Measurements from ENCODE around the gene PARPBP.

The PARPBP gene

GRCh38 chr12:102169922-102170621 lies 50.1 kb downstream of the PARPBP start:
- Mint-ChIP-seq H3K27me3 (no peaks in the 10 kb centered on the region), H3K36me3 (ENCODE audit: insufficient read depth) (no peaks in the 10 kb centered on the region), H3K4me3 (no peak overlapping the region), H3K27ac (ENCODE audit: low read depth) (peak overlapping the region; percentile 10), H3K9me3 (no peaks in the 10 kb centered on the region), H3K4me1 (no peaks in the 10 kb centered on the region)
- ATAC-seq (replicated peaks; ENCODE audit: extremely low read depth, poor library complexity, severe bottlenecking) (peak; percentile 56), DNase-seq (ENCODE audit: low spot score in 2 of 2) (no peak)

- Mint-ChIP-seq H3K27ac (ENCODE audit: low read depth) (no peak overlapping the region), H3K27me3 (no peaks in the 10 kb centered on the region), H3K36me3 (ENCODE audit: insufficient read depth) (no peaks in the 10 kb centered on the region), H3K4me1 (no peaks in the 10 kb centered on the region), H3K4me3 (no peak overlapping the region), H3K9me3 (no peaks in the 10 kb centered on the region)
- DNase-seq (ENCODE audit: low spot score in 2 of 2): no peak
- no peak for ATAC-seq (replicated peaks; ENCODE audit: extremely low read depth, poor library complexity, severe bottlenecking)
Observed at GRCh38 chr12:102171951-102172350, 52.0 kb downstream of the PARPBP start.

GRCh38 chr12:102172436-102172835 lies 52.5 kb downstream of the PARPBP start:
- Mint-ChIP-seq H3K4me3 (no peak overlapping the region), H3K36me3 (ENCODE audit: insufficient read depth) (no peaks in the 10 kb centered on the region), H3K9me3 (no peaks in the 10 kb centered on the region), H3K4me1 (no peaks in the 10 kb centered on the region), H3K27ac (ENCODE audit: low read depth) (no peak overlapping the region), H3K27me3 (no peaks in the 10 kb centered on the region)
- ATAC-seq (replicated peaks; ENCODE audit: extremely low read depth, poor library complexity, severe bottlenecking) (no peak), DNase-seq (ENCODE audit: low spot score in 2 of 2) (no peak)

GRCh38 chr12:102174117-102174516 lies 54.1 kb downstream of the PARPBP start:
- H3K27me3 Mint-ChIP-seq: no peaks in the 10 kb centered on the region
- H3K27ac Mint-ChIP-seq (ENCODE audit: low read depth): no peak overlapping the region
- no peaks in the 10 kb centered on the region for H3K4me1 Mint-ChIP-seq
- ATAC-seq (replicated peaks; ENCODE audit: extremely low read depth, poor library complexity, severe bottlenecking) (no peak), DNase-seq (ENCODE audit: low spot score in 2 of 2) (no peak)
- no peaks in the 10 kb centered on the region for H3K36me3 Mint-ChIP-seq (ENCODE audit: insufficient read depth)
- H3K4me3 Mint-ChIP-seq: no peak overlapping the region
- no peaks in the 10 kb centered on the region for H3K9me3 Mint-ChIP-seq

GRCh38 chr12:102174761-102175160 lies 54.8 kb downstream of the PARPBP start:
- Mint-ChIP-seq H3K9me3 (no peaks in the 10 kb centered on the region), H3K4me1 (no peaks in the 10 kb centered on the region), H3K27me3 (no peaks in the 10 kb centered on the region), H3K27ac (ENCODE audit: low read depth) (no peak overlapping the region), H3K36me3 (ENCODE audit: insufficient read depth) (no peaks in the 10 kb centered on the region), H3K4me3 (no peak overlapping the region)
- no peak for ATAC-seq (replicated peaks; ENCODE audit: extremely low read depth, poor library complexity, severe bottlenecking)
- no peak for DNase-seq (ENCODE audit: low spot score in 2 of 2)

- H3K27me3 Mint-ChIP-seq: no peaks in the 10 kb centered on the region
- H3K27ac Mint-ChIP-seq (ENCODE audit: low read depth): no peak overlapping the region
- H3K36me3 Mint-ChIP-seq (ENCODE audit: insufficient read depth): no peaks in the 10 kb centered on the region
- H3K4me3 Mint-ChIP-seq: no peak overlapping the region
- ATAC-seq (replicated peaks; ENCODE audit: extremely low read depth, poor library complexity, severe bottlenecking): no peak
- H3K9me3 Mint-ChIP-seq: no peaks in the 10 kb centered on the region
- no peak for DNase-seq (ENCODE audit: low spot score in 2 of 2)
- H3K4me1 Mint-ChIP-seq: no peaks in the 10 kb centered on the region
Observed at GRCh38 chr12:102182635-102183034, 62.7 kb downstream of the PARPBP start.

- H3K36me3 Mint-ChIP-seq (ENCODE audit: insufficient read depth): no peaks in the 10 kb centered on the region
- no peak overlapping the region for H3K4me3 Mint-ChIP-seq
- H3K27ac Mint-ChIP-seq (ENCODE audit: low read depth): no peak overlapping the region
- no peaks in the 10 kb centered on the region for H3K27me3 Mint-ChIP-seq
- ATAC-seq (replicated peaks; ENCODE audit: extremely low read depth, poor library complexity, severe bottlenecking): no peak
- DNase-seq (ENCODE audit: low spot score in 2 of 2): no peak
- no peaks in the 10 kb centered on the region for H3K9me3 Mint-ChIP-seq
- H3K4me1 Mint-ChIP-seq: no peaks in the 10 kb centered on the region
Observed at GRCh38 chr12:102195826-102196225, 75.8 kb downstream of the PARPBP start.

- Mint-ChIP-seq H3K27me3 (no peaks in the 10 kb centered on the region), H3K36me3 (ENCODE audit: insufficient read depth) (no peaks in the 10 kb centered on the region), H3K9me3 (no peaks in the 10 kb centered on the region), H3K27ac (ENCODE audit: low read depth) (no peak within 1 kb of the TSS), H3K4me1 (no peaks in the 10 kb centered on the region), H3K4me3 (no peak within 1 kb of the TSS)
- ATAC-seq (replicated peaks; ENCODE audit: extremely low read depth, poor library complexity, severe bottlenecking): no peak
- DNase-seq (ENCODE audit: low spot score in 2 of 2): no peak
Observed at GRCh38 chr12:102197789-102198188, 77.8 kb downstream of the PARPBP start, which contains the start of gene PMCH. TSS of gene PMCH (minus strand) at chr12:102197833. CDS start at chr12:102197770, 63 bp downstream.

GRCh38 chr12:102201436-102202061 lies 81.6 kb downstream of the PARPBP start:
- Mint-ChIP-seq H3K27ac (ENCODE audit: low read depth) (no peak overlapping the region), H3K27me3 (no peaks in the 10 kb centered on the region), H3K9me3 (peaks cover 6% of the 10 kb centered on the region), H3K36me3 (ENCODE audit: insufficient read depth) (no peaks in the 10 kb centered on the region), H3K4me1 (no peaks in the 10 kb centered on the region), H3K4me3 (no peak overlapping the region)
- DNase-seq (ENCODE audit: low spot score in 2 of 2): no peak
- no peak for ATAC-seq (replicated peaks; ENCODE audit: extremely low read depth, poor library complexity, severe bottlenecking)

GRCh38 chr12:102202556-102202955 lies 82.6 kb downstream of the PARPBP start:
- Mint-ChIP-seq H3K4me1 (no peaks in the 10 kb centered on the region), H3K4me3 (no peak overlapping the region), H3K27ac (ENCODE audit: low read depth) (no peak overlapping the region), H3K27me3 (no peaks in the 10 kb centered on the region), H3K9me3 (peaks cover 12% of the 10 kb centered on the region), H3K36me3 (ENCODE audit: insufficient read depth) (no peaks in the 10 kb centered on the region)
- no peak for ATAC-seq (replicated peaks; ENCODE audit: extremely low read depth, poor library complexity, severe bottlenecking)
- DNase-seq (ENCODE audit: low spot score in 2 of 2): no peak

- DNase-seq (ENCODE audit: low spot score in 2 of 2): no peak
- ATAC-seq (replicated peaks; ENCODE audit: extremely low read depth, poor library complexity, severe bottlenecking): no peak
- Mint-ChIP-seq H3K27me3 (no peaks in the 10 kb centered on the region), H3K4me3 (no peak overlapping the region), H3K36me3 (ENCODE audit: insufficient read depth) (no peaks in the 10 kb centered on the region), H3K27ac (ENCODE audit: low read depth) (no peak overlapping the region), H3K9me3 (peaks cover 12% of the 10 kb centered on the region), H3K4me1 (no peaks in the 10 kb centered on the region)
Observed at GRCh38 chr12:102204025-102204424, 84.0 kb downstream of the PARPBP start.

GRCh38 chr12:102215992-102216691 lies 96.2 kb downstream of the PARPBP start:
- Mint-ChIP-seq H3K4me1 (no peaks in the 10 kb centered on the region), H3K4me3 (no peak overlapping the region), H3K27ac (ENCODE audit: low read depth) (no peak overlapping the region), H3K36me3 (ENCODE audit: insufficient read depth) (no peaks in the 10 kb centered on the region), H3K9me3 (no peaks in the 10 kb centered on the region), H3K27me3 (no peaks in the 10 kb centered on the region)
- ATAC-seq (replicated peaks; ENCODE audit: extremely low read depth, poor library complexity, severe bottlenecking): no peak
- DNase-seq (ENCODE audit: low spot score in 2 of 2): no peak

GRCh38 chr12:102220736-102221135 lies 100.8 kb downstream of the PARPBP start:
- ATAC-seq (replicated peaks; ENCODE audit: extremely low read depth, poor library complexity, severe bottlenecking) (no peak), DNase-seq (ENCODE audit: low spot score in 2 of 2) (no peak)
- Mint-ChIP-seq H3K4me1 (no peaks in the 10 kb centered on the region), H3K27ac (ENCODE audit: low read depth) (no peak overlapping the region), H3K9me3 (no peaks in the 10 kb centered on the region), H3K36me3 (ENCODE audit: insufficient read depth) (no peaks in the 10 kb centered on the region), H3K4me3 (no peak overlapping the region), H3K27me3 (no peaks in the 10 kb centered on the region)
